ENCODE results near the gene PWWP2A.

PWWP2A gene

GRCh38 chr5:160054831-160055230 is 64.4 kb downstream of the PWWP2A start:
- in situ Hi-C loops (cut with HindIII; ENCODE audit: low pct_unique_long_range_greater_than_20kb, low sequenced_read_pairs), result no loop called here
- no peak for TF ChIP-seq JUND (IDR thresholded peaks at IDR 0.05; ENCODE audit: low read depth)
- no peak for DNase-seq (ENCODE audit: low read depth in 1 of 2, low spot score in 1 of 2)

GRCh38 chr5:160054047-160054446 is 65.2 kb downstream of the PWWP2A start:
- in situ Hi-C loops (cut with HindIII; ENCODE audit: low pct_unique_long_range_greater_than_20kb, low sequenced_read_pairs), result no loop called here
- DNase-seq (ENCODE audit: low read depth in 1 of 2, low spot score in 1 of 2), result no peak
- no peak for TF ChIP-seq JUND (IDR thresholded peaks at IDR 0.05; ENCODE audit: low read depth)

GRCh38 chr5:160049099-160049498 is 70.2 kb downstream of the PWWP2A start:
- in situ Hi-C loops (cut with HindIII; ENCODE audit: low pct_unique_long_range_greater_than_20kb, low sequenced_read_pairs), result no loop called here
- no peak for DNase-seq (ENCODE audit: low read depth in 1 of 2, low spot score in 1 of 2)
- no peak for TF ChIP-seq JUND (IDR thresholded peaks at IDR 0.05; ENCODE audit: low read depth)

- no peak for DNase-seq (ENCODE audit: low read depth in 1 of 2, low spot score in 1 of 2)
- in situ Hi-C loops (cut with HindIII; ENCODE audit: low pct_unique_long_range_greater_than_20kb, low sequenced_read_pairs), result no loop called here
- no peak for TF ChIP-seq JUND (IDR thresholded peaks at IDR 0.05; ENCODE audit: low read depth)
Observed at GRCh38 chr5:160048131-160048530, 71.1 kb downstream of the PWWP2A start.

- in situ Hi-C loops (cut with HindIII; ENCODE audit: low pct_unique_long_range_greater_than_20kb, low sequenced_read_pairs), result no loop called here
- TF ChIP-seq JUND (IDR thresholded peaks at IDR 0.05; ENCODE audit: low read depth), result no peak
- no peak for DNase-seq (ENCODE audit: low read depth in 1 of 2, low spot score in 1 of 2)
Observed at GRCh38 chr5:160047423-160047822, 71.8 kb downstream of the PWWP2A start.

- in situ Hi-C loops (cut with HindIII; ENCODE audit: low pct_unique_long_range_greater_than_20kb, low sequenced_read_pairs), result no loop called here
- TF ChIP-seq JUND (IDR thresholded peaks at IDR 0.05; ENCODE audit: low read depth), result no peak
- DNase-seq (ENCODE audit: low read depth in 1 of 2, low spot score in 1 of 2), result no peak
Observed at GRCh38 chr5:160044967-160045366, 74.3 kb downstream of the PWWP2A start.

- DNase-seq (ENCODE audit: low read depth in 1 of 2, low spot score in 1 of 2), result no peak
- no peak for TF ChIP-seq JUND (IDR thresholded peaks at IDR 0.05; ENCODE audit: low read depth)
- in situ Hi-C loops (cut with HindIII; ENCODE audit: low pct_unique_long_range_greater_than_20kb, low sequenced_read_pairs), result no loop called here
Observed at GRCh38 chr5:160044391-160044804, 74.9 kb downstream of the PWWP2A start.

GRCh38 chr5:160042671-160043070 is 76.6 kb downstream of the PWWP2A start:
- in situ Hi-C loops (cut with HindIII; ENCODE audit: low pct_unique_long_range_greater_than_20kb, low sequenced_read_pairs), result no loop called here
- TF ChIP-seq JUND (IDR thresholded peaks at IDR 0.05; ENCODE audit: low read depth), result no peak
- DNase-seq (ENCODE audit: low read depth in 1 of 2, low spot score in 1 of 2), result no peak
